GM20000 (cell line): ENCODE measurements around the gene CRYGN.

Experiments
- DNase-seq: peaks from one replicate; pipeline ENCODE4 v3.0.0; 2012; ENCODE audit warnings: low spot score
- TF ChIP-seq, protein P1 (sequence below): IDR thresholded peaks from 2 replicates; pipeline ENCODE4 v1.5.1; 2012; ENCODE audit warnings: mild to moderate bottlenecking, control low read depth; ENCODE audit errors: extremely low read depth, missing control alignments

The CRYGN gene

DNA sequence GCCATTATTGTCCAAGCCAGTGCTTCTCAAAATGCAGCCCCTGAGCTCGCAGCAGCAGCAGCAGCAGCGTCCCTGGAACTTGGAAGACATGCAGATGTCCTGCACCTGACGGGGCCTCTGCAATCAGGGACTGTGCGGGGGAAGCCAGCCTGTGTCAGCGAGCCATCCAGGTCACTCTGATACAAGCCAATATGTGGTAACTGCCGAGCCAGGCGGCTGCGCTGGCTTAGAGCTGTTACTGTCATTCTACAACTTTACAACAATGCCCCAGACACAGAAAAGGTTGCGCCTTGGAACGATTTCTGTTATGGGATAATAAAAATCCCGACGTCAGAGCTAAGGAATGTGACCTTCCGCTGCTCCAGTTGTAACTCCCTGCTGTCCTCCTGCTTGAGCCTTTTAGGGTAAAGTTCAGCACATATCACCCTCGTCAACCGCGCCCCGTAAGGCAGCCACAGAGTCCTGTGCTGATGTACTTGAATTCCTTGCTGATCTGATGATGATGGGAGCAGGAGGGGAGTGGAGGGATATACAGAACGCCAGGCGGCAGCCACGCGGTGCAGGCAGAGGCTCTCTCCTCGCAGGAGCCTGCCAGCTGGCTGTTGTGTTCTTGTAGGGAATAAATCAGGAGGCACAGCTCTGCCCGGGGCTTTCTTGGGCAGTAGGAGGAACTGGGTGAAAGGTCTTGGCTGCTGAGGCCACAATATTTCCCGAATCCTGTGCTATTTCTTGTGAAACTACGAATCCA lies 20.0 kb upstream of the CRYGN start:
- TF ChIP-seq, protein P1, sequence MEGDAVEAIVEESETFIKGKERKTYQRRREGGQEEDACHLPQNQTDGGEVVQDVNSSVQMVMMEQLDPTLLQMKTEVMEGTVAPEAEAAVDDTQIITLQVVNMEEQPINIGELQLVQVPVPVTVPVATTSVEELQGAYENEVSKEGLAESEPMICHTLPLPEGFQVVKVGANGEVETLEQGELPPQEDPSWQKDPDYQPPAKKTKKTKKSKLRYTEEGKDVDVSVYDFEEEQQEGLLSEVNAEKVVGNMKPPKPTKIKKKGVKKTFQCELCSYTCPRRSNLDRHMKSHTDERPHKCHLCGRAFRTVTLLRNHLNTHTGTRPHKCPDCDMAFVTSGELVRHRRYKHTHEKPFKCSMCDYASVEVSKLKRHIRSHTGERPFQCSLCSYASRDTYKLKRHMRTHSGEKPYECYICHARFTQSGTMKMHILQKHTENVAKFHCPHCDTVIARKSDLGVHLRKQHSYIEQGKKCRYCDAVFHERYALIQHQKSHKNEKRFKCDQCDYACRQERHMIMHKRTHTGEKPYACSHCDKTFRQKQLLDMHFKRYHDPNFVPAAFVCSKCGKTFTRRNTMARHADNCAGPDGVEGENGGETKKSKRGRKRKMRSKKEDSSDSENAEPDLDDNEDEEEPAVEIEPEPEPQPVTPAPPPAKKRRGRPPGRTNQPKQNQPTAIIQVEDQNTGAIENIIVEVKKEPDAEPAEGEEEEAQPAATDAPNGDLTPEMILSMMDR: no peak

DNA sequence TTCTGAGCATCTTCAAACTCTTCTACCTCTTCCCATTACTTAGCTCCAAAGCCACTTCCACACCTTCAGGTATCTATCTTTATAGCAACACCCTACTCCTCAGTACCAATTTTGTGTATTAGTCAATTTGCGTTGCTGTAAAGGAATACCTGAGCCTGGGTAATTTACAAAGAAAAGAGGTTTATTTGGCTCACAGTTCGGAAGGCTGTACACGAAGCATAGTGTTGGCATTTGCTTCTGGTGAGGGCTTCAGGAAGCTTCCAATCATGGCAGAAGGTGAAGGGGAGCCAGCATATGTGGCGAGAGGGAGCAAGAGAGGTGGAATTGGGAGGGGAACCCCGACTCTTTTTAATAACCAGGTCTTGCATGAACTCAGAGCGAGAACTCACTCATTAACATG lies 17.6 kb upstream of the CRYGN start:
- no peak for DNase-seq
- TF ChIP-seq, protein P1: no peak

More for the DNA sequence above, 20.0 kb upstream of the CRYGN start:
- DNase-seq: no peak

DNA sequence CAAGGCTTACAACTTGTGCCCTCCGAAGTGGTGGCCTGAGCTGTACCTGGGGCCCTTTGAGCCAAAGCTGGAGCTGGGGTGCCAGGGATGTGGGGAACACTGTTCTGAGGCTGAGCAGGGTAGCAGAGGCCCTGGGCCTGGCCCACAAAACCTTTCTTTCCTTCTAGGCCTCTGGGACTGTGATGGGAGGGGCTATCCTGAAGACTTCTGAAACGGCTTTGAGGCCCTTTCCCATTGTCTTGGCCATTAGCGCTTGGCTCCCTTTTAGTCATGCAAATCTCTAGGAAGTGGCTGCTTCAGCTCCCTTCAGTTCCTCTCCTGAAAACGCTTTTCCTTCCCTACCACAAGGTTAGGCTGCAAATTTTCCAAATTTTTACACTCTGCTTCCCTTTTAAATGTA lies 16.8 kb upstream of the CRYGN start:
- TF ChIP-seq, protein P1: no peak
- DNase-seq: no peak

DNA sequence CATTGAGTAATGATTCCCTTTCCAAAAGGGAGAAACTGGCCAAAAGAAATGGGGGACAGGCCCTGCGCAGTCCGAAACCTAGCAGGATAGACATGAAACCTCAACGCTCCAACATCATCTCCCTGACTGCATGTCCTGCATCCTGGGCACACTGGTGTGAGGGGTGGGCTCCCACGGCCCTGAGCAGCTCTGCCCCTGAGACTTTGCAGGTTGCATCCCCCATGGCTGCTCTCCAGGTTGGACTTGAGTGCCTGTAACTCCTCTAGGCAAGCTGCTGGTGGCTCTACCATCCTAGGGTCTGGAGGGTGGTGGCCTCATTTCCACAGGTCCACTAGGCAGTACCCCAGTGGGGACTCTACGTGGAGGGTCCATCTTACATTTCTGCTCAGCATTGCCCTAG lies 16.3 kb upstream of the CRYGN start:
- TF ChIP-seq, protein P1: no peak
- no peak for DNase-seq

DNA sequence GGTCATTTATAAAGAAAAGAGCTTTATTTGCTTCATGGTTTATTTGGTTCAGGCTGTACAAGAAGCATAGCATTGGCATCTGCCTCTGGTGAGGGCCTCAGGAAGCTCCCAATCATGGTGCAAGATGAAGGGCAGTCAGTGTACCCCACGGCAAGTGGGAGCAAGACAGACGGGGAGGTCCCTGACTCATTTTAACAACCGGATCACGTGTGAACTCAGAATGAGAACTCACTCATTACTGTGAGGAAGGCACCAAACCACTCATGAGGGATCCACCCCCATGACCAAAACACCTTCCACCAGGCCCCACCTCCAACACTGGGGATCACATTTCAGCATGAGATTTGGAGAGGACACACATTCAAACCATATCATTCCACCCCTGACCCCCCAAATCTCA lies 15.7 kb upstream of the CRYGN start:
- TF ChIP-seq, protein P1: no peak
- DNase-seq: no peak

DNA sequence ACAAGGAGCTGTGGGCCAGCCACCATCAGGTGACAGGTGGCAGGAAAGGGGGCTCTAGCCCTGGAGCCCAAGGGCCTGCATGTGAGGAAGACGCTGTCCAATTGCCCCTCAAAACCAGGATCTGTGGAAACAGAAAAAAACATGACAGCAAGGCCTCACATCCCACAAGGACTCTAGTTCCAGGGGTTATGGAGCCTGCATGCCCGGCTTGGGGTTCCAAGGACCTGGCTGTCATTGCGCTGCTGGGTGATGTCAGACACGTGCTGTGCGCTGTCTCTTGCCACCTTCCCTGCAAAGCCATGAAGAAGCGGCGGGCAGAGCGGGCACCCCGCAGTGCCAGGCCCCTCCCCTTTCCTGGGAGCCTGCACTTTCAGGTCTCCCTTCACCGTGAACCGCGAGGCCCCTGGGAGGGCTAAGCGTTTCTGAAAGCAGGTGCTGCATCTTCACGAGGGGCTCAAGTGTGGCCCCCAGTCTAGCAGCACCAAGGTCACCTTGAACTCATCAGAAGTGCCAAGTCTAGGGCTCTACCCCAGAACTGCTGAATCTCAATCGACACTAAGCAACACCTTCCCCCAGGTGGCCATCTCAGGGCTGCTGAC lies 15.1 kb upstream of the CRYGN start:
- TF ChIP-seq, protein P1: no peak
- DNase-seq: no peak

DNA sequence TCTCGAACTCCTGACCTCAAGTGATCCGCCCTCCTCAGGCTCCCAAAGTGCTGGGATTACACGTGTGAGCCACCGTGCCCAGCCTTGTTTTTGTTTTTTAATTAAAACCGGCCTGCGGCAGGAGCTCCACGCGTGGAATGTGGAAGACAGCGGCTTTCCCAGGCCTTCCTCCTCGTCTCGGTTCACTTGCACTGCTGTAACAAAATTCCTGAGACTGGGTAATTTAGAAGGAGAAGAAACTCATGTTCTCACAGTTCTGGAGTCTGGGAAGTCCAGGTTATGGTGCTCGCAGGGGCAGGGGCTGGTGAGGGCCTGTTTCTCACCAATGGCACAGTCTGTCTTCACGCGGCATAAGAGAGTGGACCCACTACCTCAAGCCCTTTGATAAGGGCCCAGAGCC lies 14.4 kb upstream of the CRYGN start:
- DNase-seq: no peak
- TF ChIP-seq, protein P1: no peak
